ENCODE results near the gene TNFSF4.
"Not testable (repeated sequence)": the region's sequence is repeated elsewhere in the genome, so short reads cannot be mapped to it uniquely, and the experiment has no call there.

The TNFSF4 gene

GRCh38 chr1:173164686-173165085, 42.4 kb downstream of the TNFSF4 start:
- Histone ChIP-seq H3K27ac (ENCODE audit: poor library complexity, severe bottlenecking) (no peak overlapping the region), H3K4me3 (ENCODE audit: severe bottlenecking) (no peak overlapping the region), H3K36me3 (ENCODE audit: low read depth) (0 out of 2 replicates have a peak, but pooled peaks cover 5% of the 10 kb centered on the region), H3K4me1 (ENCODE audit: insufficient read depth, poor library complexity, severe bottlenecking) (peaks cover 17% of the 10 kb centered on the region), H3K9me3 (ENCODE audit: severe bottlenecking) (peaks cover 3% of the 10 kb centered on the region), H3K27me3 (ENCODE audit: insufficient read depth, poor library complexity, severe bottlenecking) (no peaks in the 10 kb centered on the region)
- no peak for ATAC-seq (ENCODE audit: low read depth)
- DNase-seq (ENCODE audit: low spot score), result no peak
- TF ChIP-seq CTCF (IDR thresholded peaks at IDR 0.05; ENCODE audit: poor library complexity, severe bottlenecking), result no peak

GRCh38 chr1:173164178-173164577, 43.0 kb downstream of the TNFSF4 start:
- H3K9me3 ChIP-seq (ENCODE audit: severe bottlenecking), result peaks cover 1% of the 10 kb centered on the region
- H3K27me3 ChIP-seq (ENCODE audit: insufficient read depth, poor library complexity, severe bottlenecking), result no peaks in the 10 kb centered on the region
- H3K4me1 ChIP-seq (ENCODE audit: insufficient read depth, poor library complexity, severe bottlenecking), result peaks cover 17% of the 10 kb centered on the region
- no peak for TF ChIP-seq CTCF (IDR thresholded peaks at IDR 0.05; ENCODE audit: poor library complexity, severe bottlenecking)
- no peak overlapping the region for H3K4me3 ChIP-seq (ENCODE audit: severe bottlenecking)
- ATAC-seq (ENCODE audit: low read depth), result no peak
- DNase-seq (ENCODE audit: low spot score), result no peak
- 0 out of 2 replicates have a peak, but pooled peaks cover 5% of the 10 kb centered on the region for H3K36me3 ChIP-seq (ENCODE audit: low read depth)
- H3K27ac ChIP-seq (ENCODE audit: poor library complexity, severe bottlenecking), result no peak overlapping the region

- DNase-seq (ENCODE audit: low spot score) (no peak), ATAC-seq (ENCODE audit: low read depth) (no peak)
- H3K4me3 ChIP-seq (ENCODE audit: severe bottlenecking), result no peak overlapping the region
- no peaks in the 10 kb centered on the region for H3K9me3 ChIP-seq (ENCODE audit: severe bottlenecking)
- peaks cover 17% of the 10 kb centered on the region for H3K4me1 ChIP-seq (ENCODE audit: insufficient read depth, poor library complexity, severe bottlenecking)
- 0 out of 2 replicates have a peak, but pooled peaks cover 5% of the 10 kb centered on the region for H3K36me3 ChIP-seq (ENCODE audit: low read depth)
- H3K27ac ChIP-seq (ENCODE audit: poor library complexity, severe bottlenecking), result no peak overlapping the region
- TF ChIP-seq CTCF (IDR thresholded peaks at IDR 0.05; ENCODE audit: poor library complexity, severe bottlenecking), result no peak
- H3K27me3 ChIP-seq (ENCODE audit: insufficient read depth, poor library complexity, severe bottlenecking), result no peaks in the 10 kb centered on the region
Measured at GRCh38 chr1:173163222-173163621, 43.9 kb downstream of the TNFSF4 start.

GRCh38 chr1:173162601-173163000, 44.5 kb downstream of the TNFSF4 start:
- no peaks in the 10 kb centered on the region for H3K27me3 ChIP-seq (ENCODE audit: insufficient read depth, poor library complexity, severe bottlenecking)
- H3K4me1 ChIP-seq (ENCODE audit: insufficient read depth, poor library complexity, severe bottlenecking), result peaks cover 17% of the 10 kb centered on the region
- no peak overlapping the region for H3K4me3 ChIP-seq (ENCODE audit: severe bottlenecking)
- ATAC-seq (ENCODE audit: low read depth) (no peak), DNase-seq (ENCODE audit: low spot score) (no peak)
- H3K27ac ChIP-seq (ENCODE audit: poor library complexity, severe bottlenecking), result peak overlapping the region; percentile 69
- no peaks in the 10 kb centered on the region for H3K9me3 ChIP-seq (ENCODE audit: severe bottlenecking)
- no peak for TF ChIP-seq CTCF (IDR thresholded peaks at IDR 0.05; ENCODE audit: poor library complexity, severe bottlenecking)
- H3K36me3 ChIP-seq (ENCODE audit: low read depth), result 0 out of 2 replicates have a peak, but pooled peaks cover 5% of the 10 kb centered on the region

GRCh38 chr1:173161510-173162221, 45.5 kb downstream of the TNFSF4 start:
- H3K9me3 ChIP-seq (ENCODE audit: severe bottlenecking), result no peaks in the 10 kb centered on the region
- peaks cover 17% of the 10 kb centered on the region for H3K4me1 ChIP-seq (ENCODE audit: insufficient read depth, poor library complexity, severe bottlenecking)
- no peaks in the 10 kb centered on the region for H3K27me3 ChIP-seq (ENCODE audit: insufficient read depth, poor library complexity, severe bottlenecking)
- peak overlapping the region; percentile 69 for H3K27ac ChIP-seq (ENCODE audit: poor library complexity, severe bottlenecking)
- DNase-seq (ENCODE audit: low spot score) (no peak), ATAC-seq (ENCODE audit: low read depth) (peak; percentile 100)
- no peak for TF ChIP-seq CTCF (IDR thresholded peaks at IDR 0.05; ENCODE audit: poor library complexity, severe bottlenecking)
- 0 out of 2 replicates have a peak, but pooled peaks cover 5% of the 10 kb centered on the region for H3K36me3 ChIP-seq (ENCODE audit: low read depth)
- no peak overlapping the region for H3K4me3 ChIP-seq (ENCODE audit: severe bottlenecking)

- not testable (repeated sequence) for H3K36me3 ChIP-seq (ENCODE audit: low read depth); H3K9me3 ChIP-seq (ENCODE audit: severe bottlenecking); H3K4me1 ChIP-seq (ENCODE audit: insufficient read depth, poor library complexity, severe bottlenecking); H3K4me3 ChIP-seq (ENCODE audit: severe bottlenecking); H3K27me3 ChIP-seq (ENCODE audit: insufficient read depth, poor library complexity, severe bottlenecking); DNase-seq (ENCODE audit: low spot score); ATAC-seq (ENCODE audit: low read depth); H3K27ac ChIP-seq (ENCODE audit: poor library complexity, severe bottlenecking)
Measured at GRCh38 chr1:173153964-173154363, 53.2 kb downstream of the TNFSF4 start.
